Endothelial cell of umbilical vein (primary cell): Measurements from ENCODE around the gene VWA5B2. TPM values are rescaled to one million over a fixed set of nuclear protein-coding genes. Genes with fewer than 3 reads are reported as not detected.

Source experiments
- BruUV-seq: library from RNA; stranded (reverse); fragments of 400-500 nt; replicated peaks from 2 replicates; lab custom pipeline; 2021; lab: Mats Ljungman, UMichigan
- CTCF ChIA-PET: fragments of 300-600, 350-600 bp; sonication (Branson Sonifier 250); formaldehyde crosslinking; loops from one replicate; lab custom pipeline; 2021; ENCODE audit warnings: antibody characterized with exemption, inconsistent platforms; lab: Charles Lee
- POLR2A ChIA-PET: fragments of 300-600, 350-600 bp; sonication (Branson Sonifier 250); formaldehyde crosslinking; loops from one replicate; lab custom pipeline; 2021; ENCODE audit warnings: antibody characterized with exemption, inconsistent platforms; lab: Charles Lee
- DNase-seq: peaks from one replicate; pipeline ENCODE4 v3.0.0-alpha.2; 2011; ENCODE audit warnings: low read depth, low spot score
- FAIRE-seq: peaks from 2 replicates; lab custom pipeline; 2011; peaks lifted over from hg19 to GRCh38; lab: Jason Lieb, UNC
- H2AFZ ChIP-seq: 2 replicates; pipeline ENCODE4 v1.6.0; 2012; ENCODE audit warnings: low read depth, low read length, control low read depth, inconsistent platforms
- H3K27ac ChIP-seq: 2 replicates; pipeline ENCODE4 v1.5.1; 2011; ENCODE audit warnings: low read depth, mild to moderate bottlenecking, control low read depth, low read length, moderate library complexity; ENCODE audit not compliant: insufficient read depth
- H3K27me3 ChIP-seq, 2 experiments: 2 replicates each; pipeline versions ENCODE4 v1.6.0 to v1.6.1; 2011; ENCODE audit warnings: low read length in 2 of 2, mixed read lengths in 1 of 2; ENCODE audit not compliant: control insufficient read depth in 2 of 2, insufficient read depth in 2 of 2
- H3K36me3 ChIP-seq, 2 experiments: 2 replicates in 1 of 2; 3 replicates in 1 of 2; pipeline ENCODE4 v1.5.1; 2011; ENCODE audit warnings: low read length in 2 of 2, mild to moderate bottlenecking in 1 of 2, moderate library complexity in 1 of 2; ENCODE audit not compliant: control insufficient read depth in 2 of 2, insufficient read depth in 2 of 2; ENCODE audit errors: extremely low read depth in 1 of 2
- H3K4me1 ChIP-seq: 3 replicates; pipeline ENCODE4 v1.5.1; 2011; ENCODE audit warnings: mild to moderate bottlenecking, low read length; ENCODE audit not compliant: control insufficient read depth, insufficient read depth; ENCODE audit errors: extremely low read depth
- H3K4me2 ChIP-seq: 2 replicates; pipeline ENCODE4 v1.6.1; 2011; ENCODE audit warnings: low read length, control low read depth, mixed read lengths; ENCODE audit not compliant: insufficient read depth
- H3K4me3 ChIP-seq, 3 experiments: fragments of 200-600 bp in 1 of 3; sonication (generic), shearing (Covaris generic) in 1 of 3; replicated peaks in 1 of 3; 2 replicates each; pipeline ENCODE4 v1.5.1; 2011 to 2016; ENCODE audit warnings: control low read depth in 3 of 3, low read length in 3 of 3, mild to moderate bottlenecking in 2 of 3, inconsistent platforms in 1 of 3, low read depth in 1 of 3, moderate library complexity in 1 of 3; ENCODE audit not compliant: insufficient read depth in 1 of 3
- H3K79me2 ChIP-seq: 2 replicates; pipeline ENCODE4 v1.6.0; 2012; ENCODE audit warnings: low read length, inconsistent platforms; ENCODE audit not compliant: control insufficient read depth, insufficient read depth
- H3K9ac ChIP-seq: replicated peaks from 2 replicates; pipeline ENCODE3; 2011; ENCODE audit warnings: low read length, control low read depth; ENCODE audit not compliant: insufficient read depth; ENCODE audit errors: extremely low read depth
- H3K9me1 ChIP-seq: replicated peaks from 3 replicates; pipeline ENCODE4 v1.6.0; 2011; ENCODE audit warnings: mild to moderate bottlenecking, low read length; ENCODE audit not compliant: control insufficient read depth, insufficient read depth; ENCODE audit errors: extremely low read depth
- H3K9me3 ChIP-seq: replicated peaks from 2 replicates; pipeline ENCODE4 v1.5.1; 2012; ENCODE audit warnings: low read length, inconsistent platforms; ENCODE audit not compliant: control insufficient read depth, insufficient read depth
- H4K20me1 ChIP-seq: replicated peaks from 2 replicates; pipeline ENCODE3; 2011; ENCODE audit warnings: mild to moderate bottlenecking, low read length; ENCODE audit not compliant: control insufficient read depth, insufficient read depth; ENCODE audit errors: extremely low read depth
- EZH2 ChIP-seq: IDR thresholded peaks from 2 replicates; pipeline ENCODE4 v1.6.1; 2012; ENCODE audit warnings: borderline replicate concordance, low read depth, mild to moderate bottlenecking, moderate library complexity, low read length, inconsistent platforms; ENCODE audit not compliant: severe bottlenecking
- FOS ChIP-seq: IDR thresholded peaks from 2 replicates; pipeline ENCODE4 v1.6.1; 2011; ENCODE audit warnings: mild to moderate bottlenecking, low read length, moderate library complexity, borderline replicate concordance; ENCODE audit not compliant: insufficient read depth
- GATA2 ChIP-seq: IDR thresholded peaks from 2 replicates; pipeline ENCODE4 v1.7.0; 2011; ENCODE audit warnings: low read depth, mild to moderate bottlenecking, moderate library complexity, mixed read lengths, low read length; ENCODE audit not compliant: insufficient read length, insufficient read depth
- JUN ChIP-seq: IDR thresholded peaks from 2 replicates; pipeline ENCODE4 v1.6.1; 2011; ENCODE audit warnings: borderline replicate concordance, low read depth; ENCODE audit not compliant: insufficient read length, insufficient read depth
- MYC ChIP-seq: IDR thresholded peaks from one replicate; pipeline ENCODE4 v1.6.1; 2011; ENCODE audit warnings: mild to moderate bottlenecking, low read depth, low read length
- POLR2A ChIP-seq: IDR thresholded peaks from 2 replicates; pipeline ENCODE4 v1.6.1; 2012; ENCODE audit warnings: low read depth, mild to moderate bottlenecking, control low read depth, low read length
- POLR2AphosphoS5 ChIP-seq: IDR thresholded peaks from 2 replicates; pipeline ENCODE4 v1.6.1; 2012; ENCODE audit warnings: low read depth, mild to moderate bottlenecking, control low read depth, low read length, moderate library complexity; ENCODE audit not compliant: insufficient read depth
- dilution Hi-C: fragments of 300-500 bp; cut with MboI; formaldehyde crosslinking; loops from one replicate; pipeline ENCODE4 v1.15.0; 2019; ENCODE audit warnings: low sequenced_read_pairs; ENCODE audit not compliant: extremely low pct_ligation_motif_present
- intact Hi-C: fragments of 100-400 bp; cut with micrococcal nuclease; formaldehyde crosslinking; loops from one replicate; pipeline ENCODE4 v1.10.0; 2022
- polyA plus RNA-seq, 4 experiments: library from polyadenylated mRNA; depleted of rRNA in 3 of 4; stranded (reverse) in 3 of 4; unstranded in 1 of 4; fragments of >200 nt; gene quantifications; 2 replicates each; pipeline versions ENCODE4 v1.2.1 to v1.2.3, GENCODE V29; 2011 to 2012; ENCODE audit warnings: missing spikeins in 1 of 4
- total RNA-seq: library from RNA; stranded (reverse); gene quantifications from 2 replicates; pipeline ENCODE4 v1.2.3, GENCODE V29; 2021
- TF ChIP-seq, protein P1 (sequence below), 2 donors: IDR thresholded peaks; 1 replicate in 1 of 2; 2 replicates in 1 of 2; pipeline ENCODE4 v1.5.1; 2011; ENCODE audit warnings: low read length in 2 of 2, mild to moderate bottlenecking in 2 of 2, moderate library complexity in 2 of 2, control low read depth in 1 of 2, inconsistent platforms in 1 of 2, low read depth in 1 of 2; ENCODE audit not compliant: insufficient read depth in 1 of 2; ENCODE audit errors: extremely low read depth in 1 of 2

The VWA5B2 gene
- total and polyA plus RNA-seq, 2 donors (not counting 3 experiments of a cell fraction or from before 2014, with no cell fraction given): 0.03 TPM; not detected in 1

DNA sequence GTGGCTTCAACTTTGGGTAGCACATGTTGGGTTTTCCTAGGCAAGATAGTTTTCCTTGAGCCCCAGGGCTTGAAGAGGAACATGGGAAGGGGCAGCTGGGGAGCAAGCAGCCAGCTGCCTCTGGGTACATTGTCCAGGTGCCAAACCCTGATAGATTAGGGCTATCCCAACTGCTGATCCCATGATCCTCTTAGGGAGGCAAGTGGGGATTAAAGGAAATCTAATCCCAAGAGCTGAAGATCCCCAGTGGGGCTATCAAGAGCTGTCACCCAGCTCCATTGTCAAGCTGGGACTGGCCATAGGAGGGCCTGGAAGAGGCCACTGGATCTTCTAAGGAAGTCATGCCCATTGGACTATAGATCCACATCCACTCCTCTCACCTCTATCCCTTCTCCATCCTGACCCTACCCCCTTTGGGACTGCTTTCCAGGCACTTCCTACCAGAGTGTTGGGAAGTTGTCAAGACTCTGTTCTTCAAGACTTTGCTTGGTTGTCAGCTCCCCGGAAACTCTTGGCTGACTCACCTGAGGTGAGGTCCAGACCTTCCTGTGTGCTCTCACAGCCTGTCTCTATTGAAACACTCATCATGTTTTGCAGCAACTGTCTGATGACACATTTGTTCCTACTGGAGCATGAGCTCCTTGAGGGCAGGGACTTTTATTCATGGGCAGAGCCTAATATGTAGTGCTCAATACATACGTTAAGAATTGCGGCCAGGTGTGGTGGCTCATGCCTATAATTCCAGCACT, 26.1 kb downstream of the VWA5B2 start:
- dilution Hi-C loops: no loop called here
- Histone ChIP-seq H3K36me3 (no peaks in the 10 kb centered on the region), H2AFZ (no peak overlapping the region), H3K4me2 (no peak overlapping the region), H3K27ac (no peak overlapping the region), H4K20me1 (no peaks in the 10 kb centered on the region), H3K9me3 (no peaks in the 10 kb centered on the region), H3K79me2 (no peaks in the 10 kb centered on the region), H3K9ac (no peak overlapping the region), H3K4me3 (no peak overlapping the region), H3K4me1 (peaks cover 1% of the 10 kb centered on the region), H3K27me3 (peaks cover 10 to 13% of the 10 kb centered on the region in 2 experiments), H3K9me1 (no peaks in the 10 kb centered on the region)
- TF ChIP-seq POLR2A (no peak), FOS (no peak), EZH2 (no peak)
- ChIA-PET CTCF (interaction anchor here (0.8 to 1.6 kb wide), 3 partner anchors 13 to 215 kb away, joined by 3 to 4 read pairs (median 3); no protein-coding TSS in a partner anchor), POLR2A (no interaction called here)
- DNase-seq: no peak
- intact Hi-C loops: no loop called here
- no peak for FAIRE-seq
- BruUV-seq: no TSS peak

DNA sequence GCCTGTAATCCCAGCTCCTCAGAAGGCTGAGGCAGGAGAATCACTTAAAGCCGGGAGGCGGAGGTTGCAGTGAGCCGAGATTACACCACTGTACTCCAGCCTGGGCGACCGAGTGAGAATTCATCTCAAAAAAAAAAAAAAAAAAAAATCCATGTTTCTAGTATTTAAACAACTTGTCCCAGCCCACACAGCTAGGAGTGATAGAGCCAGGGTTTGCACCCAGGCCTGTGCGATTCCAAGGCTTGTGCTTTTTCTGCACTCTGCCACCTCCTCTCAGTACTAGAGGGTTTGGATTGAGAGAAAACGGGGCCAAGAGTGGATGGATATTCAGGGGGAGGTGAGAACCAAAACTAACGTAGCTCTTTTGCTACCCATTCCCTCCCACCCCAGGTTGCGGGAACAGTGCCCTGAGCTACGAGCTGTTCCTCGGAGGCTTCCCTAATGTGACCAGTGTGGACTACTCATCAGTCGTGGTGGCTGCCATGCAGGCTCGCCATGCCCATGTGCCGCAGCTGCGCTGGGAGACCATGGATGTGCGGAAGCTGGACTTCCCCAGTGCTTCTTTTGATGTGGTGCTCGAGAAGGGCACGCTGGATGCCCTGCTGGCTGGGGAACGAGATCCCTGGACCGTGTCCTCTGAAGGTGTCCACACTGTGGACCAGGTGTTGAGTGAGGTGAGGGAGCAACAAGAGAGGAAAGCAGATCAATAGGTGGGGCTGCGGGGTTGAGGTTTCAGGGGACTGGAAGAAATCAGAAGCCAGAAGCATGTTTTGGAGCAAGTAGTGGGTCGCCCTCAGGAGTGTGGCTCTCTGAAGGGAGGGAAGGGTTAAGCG, 27.9 kb downstream of the VWA5B2 start:
- Histone ChIP-seq H3K4me3 (no peak overlapping the region), H3K36me3 (no peaks in the 10 kb centered on the region), H3K79me2 (no peaks in the 10 kb centered on the region), H4K20me1 (no peaks in the 10 kb centered on the region), H3K4me1 (peaks cover 13% of the 10 kb centered on the region), H3K9ac (no peak overlapping the region), H3K9me1 (no peaks in the 10 kb centered on the region), H3K9me3 (no peaks in the 10 kb centered on the region), H2AFZ (no peak overlapping the region), H3K27ac (no peak overlapping the region), H3K27me3 (peaks cover 19 to 26% of the 10 kb centered on the region in 2 experiments), H3K4me2 (no peak overlapping the region)
- dilution Hi-C loops (no loop called here), intact Hi-C loops (no loop called here)
- ChIA-PET POLR2A (no interaction called here), CTCF (interaction anchor here (1.0 to 3.0 kb wide), 3 partner anchors 14 to 30 kb away, joined by 3 to 13 read pairs (median 5); no protein-coding TSS in a partner anchor)
- FAIRE-seq (no peak), DNase-seq (no peak)
- no TSS peak for BruUV-seq
- TF ChIP-seq FOS (no peak), POLR2AphosphoS5 (no peak), POLR2A (no peak), GATA2 (no peak), MYC (no peak), JUN (no peak), EZH2 (no peak)
- TF ChIP-seq, protein P1, sequence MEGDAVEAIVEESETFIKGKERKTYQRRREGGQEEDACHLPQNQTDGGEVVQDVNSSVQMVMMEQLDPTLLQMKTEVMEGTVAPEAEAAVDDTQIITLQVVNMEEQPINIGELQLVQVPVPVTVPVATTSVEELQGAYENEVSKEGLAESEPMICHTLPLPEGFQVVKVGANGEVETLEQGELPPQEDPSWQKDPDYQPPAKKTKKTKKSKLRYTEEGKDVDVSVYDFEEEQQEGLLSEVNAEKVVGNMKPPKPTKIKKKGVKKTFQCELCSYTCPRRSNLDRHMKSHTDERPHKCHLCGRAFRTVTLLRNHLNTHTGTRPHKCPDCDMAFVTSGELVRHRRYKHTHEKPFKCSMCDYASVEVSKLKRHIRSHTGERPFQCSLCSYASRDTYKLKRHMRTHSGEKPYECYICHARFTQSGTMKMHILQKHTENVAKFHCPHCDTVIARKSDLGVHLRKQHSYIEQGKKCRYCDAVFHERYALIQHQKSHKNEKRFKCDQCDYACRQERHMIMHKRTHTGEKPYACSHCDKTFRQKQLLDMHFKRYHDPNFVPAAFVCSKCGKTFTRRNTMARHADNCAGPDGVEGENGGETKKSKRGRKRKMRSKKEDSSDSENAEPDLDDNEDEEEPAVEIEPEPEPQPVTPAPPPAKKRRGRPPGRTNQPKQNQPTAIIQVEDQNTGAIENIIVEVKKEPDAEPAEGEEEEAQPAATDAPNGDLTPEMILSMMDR (IDR thresholded peaks at IDR 0.05; ENCODE audit: extremely low read depth in 1 of 2, insufficient read depth in 1 of 2, low read depth in 1 of 2, low read length in 2 of 2): no peak
